ENCODE data around the gene RELT.
A peak's percentile ranks its signal among the peaks of the same experiment; 100 is the strongest.

GRCh38 chr11:73386546-73386945 is 10.3 kb downstream of the RELT start:
- peak; percentile 34; the same call in 1 of the 2 replicates for TF ChIP-seq CTCF (conservative IDR thresholded peaks at IDR 0.05; ENCODE audit: low read length)
- TF ChIP-seq EZH2phosphoT487 (IDR thresholded peaks at IDR 0.05; ENCODE audit: borderline replicate concordance, low read depth, low read length): no peak
